SH-SY5Y (cell line): ENCODE measurements around the gene RBBP6.

Experiments used
- GATA2 ChIP-seq: IDR thresholded peaks from 2 replicates; pipeline ENCODE4 v1.6.1; 2011; ENCODE audit warnings: mild to moderate bottlenecking, low read depth, low read length
- GATA3 ChIP-seq: IDR thresholded peaks from 2 replicates; pipeline ENCODE4 v1.6.1; 2011; ENCODE audit warnings: low read depth, mild to moderate bottlenecking, low read length, moderate library complexity

DNA sequence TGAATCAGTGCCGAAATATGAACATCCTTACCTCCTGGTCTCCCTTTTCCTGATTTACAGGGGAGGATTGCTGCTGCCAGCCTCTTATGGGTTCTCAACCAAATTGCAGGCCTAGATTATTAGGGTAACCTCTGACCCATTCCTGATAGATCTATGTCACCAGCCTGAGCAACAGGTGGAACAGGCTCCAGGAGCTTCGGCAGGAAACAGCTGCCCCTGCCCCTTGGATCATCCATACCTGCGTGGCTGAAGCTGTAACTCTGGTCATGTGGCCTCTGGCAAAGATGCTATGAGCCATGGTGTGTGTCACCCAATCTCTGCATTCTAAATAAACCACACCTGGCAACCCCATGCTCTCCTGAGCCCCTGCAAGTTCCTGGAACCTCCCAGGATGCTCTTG lies 18.4 kb upstream of the RBBP6 start:
- TF ChIP-seq GATA3 = no peak
- TF ChIP-seq GATA2 = no peak
